ENCODE results near the gene CDT1.

The CDT1 gene

GRCh38 chr16:88805340-88805715 is 1.7 kb downstream of the CDT1 start:
- no peak for DNase-seq (ENCODE audit: low spot score)

DNA sequence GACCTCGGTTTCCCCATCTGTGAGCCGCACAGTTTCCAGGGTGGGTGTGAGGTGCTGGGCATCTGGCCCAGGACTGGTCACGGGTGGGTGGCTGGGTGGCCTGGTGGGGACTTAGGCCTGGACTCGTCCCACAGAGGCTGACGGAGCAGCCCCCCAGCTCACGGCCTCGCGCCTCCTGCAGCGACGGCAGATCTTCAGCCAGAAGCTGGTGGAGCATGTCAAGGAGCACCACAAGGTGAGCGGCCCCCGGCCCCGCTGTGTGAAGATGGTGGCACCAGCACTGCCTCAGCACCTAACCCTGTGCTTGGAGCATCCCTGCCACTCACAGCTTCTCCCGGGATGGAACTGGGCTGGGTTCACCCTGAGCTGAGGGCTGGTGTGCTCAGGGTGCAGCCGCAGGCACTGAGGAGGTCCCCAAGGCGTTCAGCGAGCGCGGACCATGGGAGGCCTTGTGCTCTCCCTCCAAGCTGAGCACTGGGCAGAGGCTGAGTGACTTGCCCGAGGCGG is 2.4 kb downstream of the CDT1 start:
- no peak for DNase-seq (ENCODE audit: low spot score)

DNA sequence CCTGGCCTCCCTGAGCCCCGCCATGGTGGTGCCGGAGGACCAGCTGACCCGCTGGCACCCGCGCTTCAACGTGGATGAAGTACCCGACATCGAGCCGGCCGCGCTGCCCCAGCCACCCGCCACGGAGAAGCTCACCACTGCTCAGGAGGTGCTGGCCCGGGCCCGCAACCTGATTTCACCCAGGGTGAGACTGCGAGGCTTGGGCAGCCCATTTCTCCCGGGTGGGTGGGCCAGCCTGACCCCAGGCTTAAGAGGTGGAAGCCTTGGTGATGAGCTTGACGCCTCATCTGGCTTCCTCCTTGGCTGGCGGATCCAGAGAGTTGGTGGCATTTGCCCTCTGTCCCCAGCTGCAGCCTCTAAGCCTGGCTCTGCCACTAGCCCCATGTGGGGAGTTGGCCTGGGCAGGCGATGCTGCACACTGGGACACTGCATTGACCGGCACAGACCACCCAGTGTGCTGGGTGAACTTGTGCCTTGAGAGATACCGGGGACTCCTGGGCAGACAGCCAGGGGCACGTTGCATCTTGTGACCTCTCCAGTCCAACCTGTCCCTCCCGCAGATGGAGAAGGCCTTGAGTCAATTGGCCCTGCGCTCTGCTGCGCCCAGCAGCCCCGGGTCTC is 3.0 kb downstream of the CDT1 start:
- DNase-seq (ENCODE audit: low spot score) = no peak

GRCh38 chr16:88807142-88807625 is 3.6 kb downstream of the CDT1 start:
- no peak for DNase-seq (ENCODE audit: low spot score)

- no peak for DNase-seq (ENCODE audit: low spot score)
Observed at GRCh38 chr16:88807626-88808453, 4.3 kb downstream of the CDT1 start.

- no peak for DNase-seq (ENCODE audit: low spot score)
Observed at GRCh38 chr16:88809068-88809675, 5.6 kb downstream of the CDT1 start.

DNA sequence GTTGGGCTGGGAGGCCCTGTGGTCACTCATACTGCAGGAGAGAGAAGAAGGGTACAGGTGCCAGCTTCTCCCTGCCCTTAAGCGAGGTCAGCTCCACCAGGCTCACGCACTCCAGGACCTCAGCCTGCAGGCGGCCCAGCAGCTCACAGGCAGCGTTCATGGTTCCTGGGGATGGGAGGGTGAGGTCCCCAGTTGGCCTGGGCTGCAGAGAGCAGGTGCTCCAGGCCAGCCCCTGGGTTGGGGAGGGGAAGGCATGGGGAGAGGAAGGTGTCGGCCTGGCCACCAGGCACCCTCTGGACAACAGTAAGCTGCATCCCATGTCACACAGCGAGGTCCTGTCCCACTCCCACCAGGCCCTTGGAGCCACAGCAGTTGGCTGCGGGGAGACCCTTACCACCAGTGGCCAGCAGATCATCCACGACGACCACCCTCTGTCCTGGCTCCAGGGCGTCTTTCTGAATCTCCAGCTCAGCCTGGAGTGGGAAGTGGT is 6.1 kb downstream of the CDT1 start:
- no peak for DNase-seq (ENCODE audit: low spot score)

DNA sequence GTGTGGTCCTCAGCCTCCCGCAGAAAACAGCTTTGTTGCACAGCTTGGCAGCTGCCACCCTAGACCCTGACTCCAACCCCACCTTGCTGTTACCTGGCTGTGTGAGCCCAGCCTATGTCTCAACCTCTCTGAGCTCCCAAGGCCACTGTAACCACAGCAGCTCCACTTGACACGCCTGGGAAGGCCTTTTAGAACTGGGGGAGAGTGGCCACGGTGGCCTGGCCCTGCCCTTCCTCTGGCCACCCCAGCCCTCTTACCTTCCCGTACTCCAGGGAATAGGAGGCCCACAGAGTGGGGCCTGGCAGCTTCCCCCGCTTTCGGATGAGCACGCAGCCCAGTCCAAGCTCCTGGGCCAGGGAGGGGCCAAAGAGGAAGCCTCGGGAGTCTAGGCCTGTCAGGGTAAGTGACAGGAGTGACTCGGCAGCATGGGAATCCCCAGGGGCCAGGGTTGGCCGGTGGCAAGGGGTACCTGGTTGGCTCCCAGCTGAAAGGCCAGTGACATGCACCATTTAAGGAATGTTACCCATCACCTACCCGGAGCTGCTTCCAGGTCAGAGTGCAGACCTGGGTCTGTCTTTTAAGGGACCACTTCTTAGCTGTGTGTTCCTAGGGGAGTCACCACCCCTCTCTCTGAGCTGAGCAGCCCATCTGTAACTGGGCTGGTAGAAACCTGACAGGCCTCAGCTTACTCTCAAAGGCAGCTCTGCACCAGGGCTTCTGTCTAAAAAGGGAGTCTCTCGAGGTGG is 6.8 kb downstream of the CDT1 start:
- DNase-seq (ENCODE audit: low spot score) = no peak

DNA sequence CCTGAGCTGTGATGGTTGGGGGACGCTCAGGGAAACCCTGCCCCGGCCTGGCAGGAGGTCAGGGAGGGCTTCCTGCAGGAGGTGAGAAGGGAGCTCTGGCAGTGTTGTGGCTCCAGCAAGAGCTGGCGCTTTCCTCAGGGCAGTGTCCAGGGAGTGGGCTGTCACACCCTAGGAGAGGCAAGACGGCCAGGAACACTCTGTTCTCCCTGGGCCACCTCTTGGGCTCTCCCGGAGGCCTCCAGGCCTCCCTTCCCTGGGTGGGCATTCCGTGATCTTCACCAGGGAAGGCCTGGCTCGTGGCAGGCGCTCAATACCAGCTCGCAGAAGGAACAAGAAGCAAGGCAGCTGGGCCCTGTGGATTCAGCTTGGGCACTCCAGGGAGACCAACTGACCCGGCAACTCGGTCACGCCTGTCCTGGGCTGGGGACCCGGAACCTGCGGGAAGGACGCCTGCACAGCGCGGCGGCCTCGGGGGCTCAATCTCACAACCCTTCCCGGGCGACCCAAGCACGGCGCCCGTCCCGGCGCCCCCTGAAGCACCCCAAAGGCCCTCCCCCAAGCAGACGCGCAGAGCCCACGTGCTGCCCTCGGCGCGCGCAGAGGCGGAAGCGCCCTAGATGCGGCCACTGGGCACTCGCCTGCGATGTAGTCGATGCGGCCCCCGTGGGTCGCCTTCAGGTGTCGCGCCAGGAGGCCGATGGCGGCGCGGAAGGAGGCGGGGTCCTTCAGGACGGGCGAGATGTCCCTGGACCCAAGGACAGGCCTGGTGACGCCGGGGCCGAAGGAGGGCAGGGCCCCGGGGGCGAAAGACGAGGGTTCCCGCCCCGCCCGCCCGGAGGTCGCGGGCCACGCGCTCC is 7.6 kb downstream of the CDT1 start:
- peak; percentile 51 for DNase-seq (ENCODE audit: low spot score)

- DNase-seq (ENCODE audit: low spot score) = peak; percentile 86
Observed at GRCh38 chr16:88811769-88812512, 8.4 kb downstream of the CDT1 start, which contains the start of gene APRT. APRT (minus strand) TSS chr16:88811928; CDS start chr16:88811899, 29 bp downstream.

DNA sequence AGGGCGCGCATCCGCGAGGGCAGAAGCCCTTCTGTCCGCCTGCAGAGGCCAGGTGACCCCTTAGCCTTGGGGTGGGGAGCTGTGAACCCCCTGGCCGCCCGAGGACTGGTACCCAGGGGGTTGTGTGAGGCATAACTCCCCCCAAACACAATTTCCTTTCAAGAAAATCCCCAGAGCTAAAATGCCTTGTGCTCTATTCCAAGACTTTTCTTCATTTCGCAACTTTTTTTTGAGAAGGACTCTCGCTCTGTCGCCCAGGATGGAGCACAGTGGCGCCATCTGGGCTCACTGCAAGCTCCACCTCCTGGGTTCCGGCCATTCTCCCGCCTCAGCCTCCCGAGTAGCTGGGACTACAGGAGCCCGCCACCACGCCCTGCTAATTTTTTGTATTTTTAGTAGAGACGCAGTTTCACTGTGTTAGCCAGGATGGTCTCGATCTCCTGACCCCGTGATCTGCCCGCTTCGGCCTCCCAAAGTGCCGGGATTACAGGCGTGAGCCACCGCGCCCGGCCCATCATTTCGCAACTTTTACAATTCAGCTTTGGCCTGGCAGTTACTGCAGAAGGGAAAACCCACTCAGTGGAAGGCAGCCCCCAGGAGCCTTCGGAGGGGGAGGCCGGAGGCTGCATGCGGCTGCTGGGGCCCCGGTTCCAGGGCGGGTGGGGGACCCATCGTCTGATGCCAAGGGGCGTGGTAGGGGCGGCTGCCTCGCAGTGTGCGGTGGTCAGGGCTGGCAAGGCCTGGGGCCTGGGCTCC is 9.1 kb downstream of the CDT1 start:
- no peak for DNase-seq (ENCODE audit: low spot score)

- no peak for DNase-seq (ENCODE audit: low spot score)
Observed at GRCh38 chr16:88813269-88814143, 9.9 kb downstream of the CDT1 start.

DNA sequence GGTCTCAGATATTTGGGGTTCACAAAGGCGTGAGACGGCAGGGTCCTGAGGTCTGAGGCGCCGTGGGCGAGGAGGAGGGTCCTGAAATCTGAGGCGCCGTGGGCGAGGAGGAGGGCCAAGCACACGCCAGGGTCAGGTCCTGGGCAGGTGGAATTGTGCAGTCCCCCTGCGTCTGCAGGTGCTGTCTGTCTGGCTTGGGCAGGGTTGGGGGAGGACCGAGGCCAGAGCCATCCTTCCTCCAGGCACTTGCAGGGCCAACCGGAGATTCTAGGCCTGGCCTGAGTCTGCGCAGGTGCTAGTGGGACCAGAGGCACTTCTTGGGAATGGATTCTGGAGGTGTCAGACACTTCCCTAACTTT is 10.5 kb downstream of the CDT1 start:
- no peak for DNase-seq (ENCODE audit: low spot score)

- no peak for DNase-seq (ENCODE audit: low spot score)
Observed at GRCh38 chr16:88815227-88815626, 11.6 kb downstream of the CDT1 start.

DNA sequence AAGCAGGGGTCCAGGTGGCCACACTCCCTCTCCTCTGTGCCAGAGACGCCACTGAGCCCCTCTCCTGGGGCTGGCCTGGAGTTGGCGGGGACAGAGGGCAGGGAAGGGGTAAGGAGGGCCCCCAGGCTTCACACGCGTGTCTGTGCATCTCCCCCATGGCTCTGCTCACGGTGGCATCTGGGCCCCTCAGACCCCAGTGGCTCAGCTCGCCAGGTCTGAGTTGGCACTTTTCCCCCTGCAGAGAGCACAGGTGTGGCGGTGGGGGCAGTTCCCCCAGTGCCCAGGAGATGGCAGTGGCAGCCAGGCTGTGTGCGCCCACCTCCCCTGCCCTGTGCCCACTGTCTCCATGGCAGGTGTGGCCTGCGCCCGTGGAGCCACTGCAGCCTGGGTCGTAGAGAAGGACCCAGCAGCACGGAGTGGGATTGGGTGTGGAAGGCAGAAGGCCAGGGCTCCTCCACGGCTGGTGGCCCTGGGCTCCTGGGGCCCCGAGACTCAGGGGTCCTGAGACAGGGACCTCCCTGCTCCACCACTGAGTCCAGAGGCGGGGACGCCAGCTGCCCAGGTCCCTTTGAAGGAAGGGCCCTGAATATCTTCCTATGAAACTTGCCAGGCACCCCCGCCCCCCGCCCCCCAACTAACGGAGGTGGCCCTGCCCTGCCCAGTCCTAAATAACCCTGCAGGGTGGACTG is 12.5 kb downstream of the CDT1 start:
- DNase-seq (ENCODE audit: low spot score) = no peak

DNA sequence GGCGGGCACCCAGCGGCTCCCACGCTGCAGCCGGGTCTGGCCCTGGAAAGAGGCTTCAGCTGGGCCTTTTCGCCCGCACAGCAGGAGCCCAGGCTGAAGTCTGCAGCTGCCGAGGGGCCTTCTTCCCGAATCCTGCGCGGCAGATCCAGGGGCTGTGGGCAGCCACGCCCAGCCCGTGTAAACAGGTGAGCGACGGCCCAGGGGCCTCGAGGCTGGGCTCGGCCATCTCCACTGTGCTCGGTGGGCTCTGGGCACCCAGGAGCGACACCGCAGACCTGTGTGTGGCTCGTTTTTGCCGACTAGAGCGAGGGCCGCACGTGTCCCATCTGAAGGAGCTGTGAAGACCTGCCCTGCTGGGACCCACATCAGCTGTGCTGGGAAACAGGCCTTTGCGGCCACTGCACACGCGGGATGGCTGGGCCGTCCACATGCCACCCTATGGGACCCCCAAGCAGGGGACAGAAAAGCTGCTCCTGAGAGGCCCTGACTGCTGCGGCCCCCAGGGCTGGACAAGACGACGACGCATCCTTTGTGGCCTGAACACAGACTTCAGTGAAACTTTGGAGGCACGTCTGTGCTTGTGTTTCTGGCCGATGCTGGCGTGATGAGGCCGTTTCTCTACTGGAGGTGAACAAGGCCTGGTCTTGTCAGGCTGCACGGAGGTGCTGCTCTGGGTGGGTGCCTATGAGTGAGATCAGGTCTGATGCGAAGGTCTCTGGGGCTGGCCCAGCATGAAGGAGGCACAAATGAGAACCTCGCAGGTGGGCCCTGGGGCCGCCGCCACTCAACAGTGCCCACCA is 13.3 kb downstream of the CDT1 start:
- no peak for DNase-seq (ENCODE audit: low spot score)
